Inferior parietal cortex (tissue), 1 donor: Measurements from ENCODE around the gene ZSCAN2.
A peak's percentile ranks its signal among the peaks of the same experiment; 100 is the strongest.
"Not testable (repeated sequence)": the region's sequence is repeated elsewhere in the genome, so short reads cannot be mapped to it uniquely, and the experiment has no call there.

ENCODE experiments used
- DNase-seq: peaks from one replicate; pipeline ENCODE4 v3.0.0-alpha.2; 2016; ENCODE audit errors: extremely low spot score

ZSCAN2 gene

DNA sequence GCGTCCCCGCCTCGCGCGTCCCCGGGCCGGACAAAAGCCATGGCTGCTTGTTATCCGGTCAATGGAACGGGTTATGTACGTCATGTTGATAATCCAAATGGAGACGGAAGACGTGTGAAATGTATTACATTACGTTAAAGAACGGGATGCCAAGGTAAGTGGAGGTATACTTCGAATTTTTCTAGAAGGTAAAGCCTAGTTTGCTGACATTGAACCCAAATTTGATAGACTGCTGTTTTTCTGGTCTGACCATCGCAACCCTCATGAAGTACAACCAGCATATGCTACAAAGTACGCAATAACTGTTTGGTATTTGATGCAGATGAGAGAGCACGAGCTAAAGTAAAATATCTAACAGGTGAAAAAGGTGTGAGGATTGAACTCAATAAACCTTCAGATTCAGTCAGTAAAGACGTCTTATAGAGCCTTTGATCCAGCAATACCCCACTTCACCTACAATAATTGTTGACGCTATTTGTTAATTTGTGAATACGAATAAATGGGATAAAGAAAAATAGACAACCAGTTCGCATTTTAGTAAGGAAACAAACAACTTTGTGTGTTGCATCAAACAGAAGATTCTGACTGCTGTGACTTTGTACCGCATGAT lies 33.5 kb downstream of the ZSCAN2 start:
- peak; percentile 66 for DNase-seq

DNA sequence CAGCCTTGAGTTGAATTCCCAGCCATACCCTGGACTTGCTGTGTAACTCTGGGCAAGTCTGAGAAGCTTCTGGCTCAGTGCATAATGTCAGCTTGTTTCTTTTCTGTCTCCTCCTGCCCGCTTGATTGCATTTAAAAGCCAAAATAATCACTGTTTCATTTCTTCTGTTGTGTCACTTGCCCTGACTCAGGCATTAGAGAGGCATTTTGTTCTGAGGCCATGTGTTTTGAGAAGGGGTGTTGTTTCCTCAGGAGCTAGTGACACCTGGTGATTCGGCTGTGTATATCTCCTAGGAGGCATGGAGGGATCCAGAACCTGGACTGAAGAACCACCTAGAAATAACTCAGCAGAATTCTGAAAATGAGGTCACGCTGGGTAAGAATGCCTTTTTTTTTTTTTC lies 37.3 kb downstream of the ZSCAN2 start:
- DNase-seq, result peak; percentile 22

DNA sequence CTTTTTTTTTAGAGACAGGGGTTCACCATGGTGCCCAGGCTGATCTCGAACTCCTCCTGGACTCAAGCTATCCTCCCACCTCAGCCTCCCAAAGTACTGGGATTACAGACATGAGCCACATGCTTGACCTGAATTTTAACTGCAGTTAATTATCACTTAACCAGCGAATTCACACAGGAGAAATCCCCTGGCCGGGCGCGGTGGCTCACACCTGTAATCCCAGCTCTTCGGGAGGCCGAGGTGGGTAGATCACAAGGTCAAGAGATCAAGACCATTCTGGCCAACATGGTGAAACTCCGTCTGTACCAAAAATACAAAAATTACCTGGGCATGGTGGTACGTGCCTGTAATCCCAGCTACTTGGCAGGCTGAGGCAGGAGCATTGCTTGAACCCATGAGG lies 41.1 kb downstream of the ZSCAN2 start:
- DNase-seq, result not testable (repeated sequence)

DNA sequence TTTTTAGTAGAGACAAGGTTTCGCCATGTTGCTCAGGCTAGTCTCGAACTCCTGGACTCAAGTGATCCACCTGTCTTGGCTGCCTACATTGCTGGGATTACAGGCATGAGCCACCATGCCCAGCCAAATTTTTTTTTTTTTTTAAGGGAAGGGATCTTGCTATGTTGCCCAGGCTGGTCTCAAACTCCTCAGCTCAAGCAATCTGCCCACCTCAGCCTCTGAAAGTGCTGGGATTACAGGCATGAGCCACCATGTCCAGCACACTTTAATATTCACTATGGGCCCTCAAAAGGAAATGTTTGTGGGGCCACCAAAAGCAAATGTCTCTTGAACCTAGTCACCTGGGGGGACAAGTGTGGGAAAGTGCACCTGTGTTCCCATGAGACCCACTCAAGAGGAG lies 41.8 kb downstream of the ZSCAN2 start:
- not testable (repeated sequence) for DNase-seq

DNA sequence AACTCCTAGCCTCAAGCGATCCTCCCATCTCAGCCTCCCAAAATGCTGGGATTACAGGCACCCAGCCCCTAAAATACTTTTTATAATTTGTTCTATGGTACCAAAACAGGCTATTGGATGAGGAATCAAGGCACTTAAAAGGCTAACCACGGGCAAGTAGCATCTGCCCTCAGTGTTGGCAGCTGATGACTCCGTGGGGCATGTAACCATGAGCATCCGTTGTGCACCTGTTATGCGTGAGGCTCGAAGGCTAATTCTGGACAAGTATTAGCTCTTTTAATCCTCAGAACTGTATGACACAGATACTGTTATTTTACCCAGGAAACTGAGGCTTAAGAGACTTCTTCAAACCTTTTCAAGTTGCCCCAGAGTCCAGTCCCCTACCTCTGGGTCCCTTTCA lies 43.0 kb downstream of the ZSCAN2 start:
- DNase-seq, result no peak

DNA sequence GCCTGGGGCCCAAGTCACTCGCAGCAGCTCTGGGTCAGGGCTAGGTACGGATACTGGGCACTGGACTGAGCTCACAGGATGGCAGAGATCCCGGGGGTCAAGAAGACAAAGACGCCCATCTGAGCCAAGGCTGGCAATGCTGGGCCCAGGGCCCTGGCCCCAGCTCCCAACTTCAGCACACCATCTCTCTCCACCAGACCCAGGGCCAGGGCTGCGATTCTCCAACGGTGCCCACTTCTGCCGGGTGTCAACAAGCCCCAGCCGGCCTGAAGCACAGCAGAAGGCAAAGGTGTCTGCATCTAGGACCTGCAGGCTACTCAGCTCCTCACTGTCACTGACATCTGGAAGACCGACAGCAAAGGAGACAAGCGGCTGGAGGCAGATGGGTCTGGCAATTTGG lies 44.7 kb downstream of the ZSCAN2 start:
- no peak for DNase-seq

DNA sequence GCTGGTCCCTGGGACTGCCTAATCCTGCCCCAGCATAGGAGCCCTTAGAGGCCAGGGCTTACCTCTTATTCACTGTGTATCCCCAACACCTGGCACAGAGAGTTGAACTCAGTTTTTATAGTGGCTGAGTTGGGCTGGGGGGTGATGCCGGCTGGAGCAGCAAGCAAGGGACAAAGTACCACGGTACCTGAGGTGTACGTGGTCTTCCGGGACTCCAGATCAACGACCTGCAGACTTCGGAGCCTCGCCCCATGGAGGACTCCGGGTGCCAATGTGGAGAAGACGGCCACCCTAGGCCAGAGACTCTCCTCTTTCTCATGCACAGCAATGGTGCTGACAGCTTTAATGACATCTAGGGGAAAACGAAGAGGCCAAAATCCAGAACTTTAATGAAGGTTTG lies 45.2 kb downstream of the ZSCAN2 start:
- no peak for DNase-seq

DNA sequence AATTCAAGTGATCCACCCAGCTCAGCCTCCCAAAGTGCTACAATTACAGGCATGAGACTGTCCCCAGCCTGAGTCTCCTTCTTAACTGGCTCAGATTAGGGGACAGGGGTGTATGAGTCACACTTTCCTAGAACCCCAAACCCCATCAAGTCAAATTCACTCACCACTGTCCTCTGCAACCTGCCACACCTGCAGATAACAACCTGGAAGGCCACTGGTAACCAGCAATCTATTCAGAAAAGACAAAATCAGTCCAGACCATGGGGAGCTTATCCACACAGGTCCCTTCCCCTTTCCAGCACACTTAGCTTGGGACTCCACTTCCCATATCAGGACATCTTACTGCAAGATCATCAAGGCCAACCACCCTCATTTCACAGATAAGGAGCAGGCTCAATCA lies 46.9 kb downstream of the ZSCAN2 start:
- no peak for DNase-seq

DNA sequence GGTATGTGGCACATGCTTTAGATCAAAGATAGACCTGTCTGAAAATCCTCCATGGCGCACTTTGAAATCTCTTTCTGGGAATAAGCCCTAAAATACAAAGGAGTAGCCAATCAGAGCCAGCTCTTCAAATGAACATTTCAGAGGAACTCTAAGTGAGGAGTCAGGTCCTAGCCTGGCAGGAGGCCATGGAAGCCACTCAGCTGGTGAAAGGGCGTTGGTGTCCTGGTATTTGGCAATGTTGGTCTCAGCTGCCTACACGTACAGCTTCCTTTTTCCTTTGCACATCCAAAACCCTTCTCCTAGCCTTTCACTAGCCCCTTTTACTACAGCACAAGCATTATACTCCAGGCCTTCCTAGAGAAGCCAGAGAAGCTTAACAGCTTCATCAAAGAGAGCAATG lies 47.7 kb downstream of the ZSCAN2 start:
- DNase-seq, result no peak

DNA sequence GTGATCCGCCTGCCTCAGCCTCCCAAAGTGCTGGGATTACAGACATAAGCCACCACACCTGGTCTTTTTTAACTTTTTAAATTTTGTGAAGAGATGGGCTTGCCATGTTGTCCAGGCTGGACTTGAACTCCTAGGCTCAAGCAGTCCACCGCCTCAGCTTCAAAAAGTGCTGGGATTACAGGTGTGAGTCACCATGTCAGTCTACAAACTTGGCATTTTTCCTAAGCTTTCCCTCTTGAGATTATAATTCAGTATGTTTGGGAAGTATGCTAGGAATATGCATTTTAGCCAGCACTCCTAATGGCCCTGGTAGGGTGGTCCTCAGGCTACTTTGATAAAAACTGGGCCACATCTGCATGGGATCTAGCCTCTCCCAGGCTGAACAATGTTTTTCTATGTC lies 48.9 kb downstream of the ZSCAN2 start:
- no peak for DNase-seq

DNA sequence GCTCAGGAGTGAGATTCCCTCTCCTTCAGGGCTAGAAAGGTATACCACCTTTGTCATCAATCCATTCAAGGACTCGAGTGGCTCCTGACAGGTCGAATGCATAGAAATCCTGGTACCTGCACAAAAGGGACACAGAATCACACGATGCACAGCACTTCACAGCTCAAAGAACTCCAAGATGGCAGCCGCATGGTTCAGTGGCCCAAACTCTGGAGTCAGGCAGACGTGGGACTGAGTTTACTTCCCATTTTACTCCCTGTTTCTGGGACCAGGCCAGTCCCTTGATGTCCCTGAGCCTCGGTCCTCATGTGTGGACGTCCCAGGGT lies 52.7 kb downstream of the ZSCAN2 start:
- DNase-seq, result no peak

DNA sequence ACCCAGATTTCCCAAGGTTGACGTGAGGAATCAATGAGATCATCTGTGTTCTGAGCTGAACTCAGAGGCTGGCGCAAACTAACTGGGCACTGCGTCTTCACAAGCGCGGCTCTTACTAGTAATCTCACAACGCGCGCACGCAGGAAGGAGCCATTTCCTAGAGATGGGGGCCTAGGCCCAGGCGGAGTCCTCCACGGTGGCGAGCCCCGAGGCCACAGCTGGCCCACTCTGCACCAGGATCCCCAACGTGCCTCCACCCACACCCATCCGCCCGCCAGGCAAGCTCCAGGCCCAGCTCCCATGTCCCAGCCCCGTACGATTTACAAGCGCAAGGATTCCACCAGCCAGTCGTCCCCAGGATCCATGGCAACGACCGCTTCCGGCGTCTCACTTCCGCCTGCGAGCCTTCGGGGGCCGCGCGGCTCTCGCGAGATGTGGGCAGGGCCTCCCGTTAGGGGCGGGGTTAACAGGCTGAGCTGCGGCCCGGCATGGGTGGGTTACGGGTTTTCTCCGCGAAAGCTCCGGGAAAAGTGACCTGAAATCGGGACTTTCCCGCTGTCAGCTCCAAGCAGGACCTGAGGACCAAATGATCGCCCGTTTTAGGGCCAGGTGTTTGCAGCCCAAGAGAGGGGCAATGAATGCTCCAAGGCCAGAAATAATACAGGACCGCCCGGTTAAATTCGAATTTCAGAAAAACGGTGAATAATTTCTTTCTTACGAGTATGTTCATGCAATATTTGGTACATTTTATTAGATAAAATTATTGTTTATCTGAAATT lies 53.3 kb downstream of the ZSCAN2 start, which contains the start of gene WDR73:
Gene WDR73 (minus strand): TSS at position 374 of the 779 bp plus-strand sequence. CDS start 9 bp downstream, at position 365.
- peak; percentile 99 for DNase-seq

DNA sequence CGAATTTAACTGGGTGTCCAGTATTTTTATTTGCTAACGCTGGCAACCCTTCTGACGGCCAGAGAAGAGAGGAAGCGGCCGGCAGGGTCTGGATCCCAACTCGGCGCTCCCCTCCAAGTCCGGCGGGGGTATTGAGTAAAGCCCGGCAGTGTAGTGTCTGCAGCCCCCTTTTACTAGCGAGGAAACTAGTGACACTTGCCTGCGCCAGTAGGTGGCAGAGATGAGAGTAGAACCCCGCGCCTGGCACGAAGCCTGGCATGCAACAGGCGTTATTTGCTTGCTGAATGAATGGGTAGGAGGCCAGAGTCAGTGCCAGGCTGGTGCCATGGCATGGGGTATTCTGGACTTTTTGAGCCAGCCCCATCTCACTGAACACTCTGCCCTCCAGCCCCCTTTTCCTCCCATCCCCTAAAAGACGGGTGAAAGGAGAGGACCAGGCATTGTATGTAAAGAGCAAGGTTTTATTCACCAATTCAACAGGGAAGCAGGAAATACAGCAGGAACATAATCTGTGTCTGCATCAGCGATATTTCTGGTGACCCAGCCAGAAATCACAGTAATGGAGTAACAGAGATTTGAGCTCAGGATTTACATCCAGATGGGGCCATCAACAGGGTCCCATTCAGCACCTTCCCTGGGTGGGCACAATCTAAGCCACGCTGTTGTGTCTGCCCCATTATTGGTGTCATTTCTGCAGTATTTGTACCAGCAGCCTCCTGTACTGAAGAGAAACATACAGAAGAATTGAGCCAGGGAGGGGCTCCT lies 54.1 kb downstream of the ZSCAN2 start:
- peak; percentile 86 for DNase-seq

DNA sequence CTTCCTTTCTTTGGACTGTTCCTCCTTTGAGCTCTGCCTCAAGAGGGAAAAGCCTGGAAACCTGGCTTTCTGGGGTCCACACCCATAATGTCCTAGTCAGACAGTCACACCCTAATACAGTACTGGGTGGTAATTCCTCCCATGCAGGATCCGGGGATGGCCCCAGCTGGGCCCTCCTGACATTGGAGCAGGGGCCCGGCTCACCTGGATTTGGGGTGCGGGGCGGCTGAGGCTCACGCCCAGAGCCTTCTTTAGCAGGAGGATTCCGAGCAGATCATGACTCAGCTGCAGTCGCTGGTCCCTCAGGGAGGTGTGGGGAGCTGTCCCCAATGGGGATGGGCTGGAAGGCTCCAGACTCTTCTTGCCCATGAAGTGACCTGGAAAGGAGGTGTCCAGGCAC lies 56.2 kb downstream of the ZSCAN2 start:
- no peak for DNase-seq

DNA sequence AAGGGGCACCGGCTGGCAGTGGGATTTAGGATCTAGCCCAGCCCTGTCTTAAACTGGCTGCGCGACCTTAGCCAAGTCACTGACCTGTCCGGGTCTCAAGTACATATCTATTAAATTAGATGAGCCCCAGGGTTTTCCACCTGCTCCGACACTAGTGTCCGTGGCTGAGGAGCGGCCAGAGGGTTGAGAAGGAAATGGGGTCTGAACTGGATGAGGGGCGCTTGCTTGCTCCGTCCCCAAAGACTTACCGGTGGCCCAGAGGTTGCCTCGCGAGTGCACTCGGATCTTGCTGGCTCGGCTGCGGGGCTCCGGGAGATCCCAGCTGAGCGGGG lies 56.9 kb downstream of the ZSCAN2 start:
- DNase-seq, result no peak

DNA sequence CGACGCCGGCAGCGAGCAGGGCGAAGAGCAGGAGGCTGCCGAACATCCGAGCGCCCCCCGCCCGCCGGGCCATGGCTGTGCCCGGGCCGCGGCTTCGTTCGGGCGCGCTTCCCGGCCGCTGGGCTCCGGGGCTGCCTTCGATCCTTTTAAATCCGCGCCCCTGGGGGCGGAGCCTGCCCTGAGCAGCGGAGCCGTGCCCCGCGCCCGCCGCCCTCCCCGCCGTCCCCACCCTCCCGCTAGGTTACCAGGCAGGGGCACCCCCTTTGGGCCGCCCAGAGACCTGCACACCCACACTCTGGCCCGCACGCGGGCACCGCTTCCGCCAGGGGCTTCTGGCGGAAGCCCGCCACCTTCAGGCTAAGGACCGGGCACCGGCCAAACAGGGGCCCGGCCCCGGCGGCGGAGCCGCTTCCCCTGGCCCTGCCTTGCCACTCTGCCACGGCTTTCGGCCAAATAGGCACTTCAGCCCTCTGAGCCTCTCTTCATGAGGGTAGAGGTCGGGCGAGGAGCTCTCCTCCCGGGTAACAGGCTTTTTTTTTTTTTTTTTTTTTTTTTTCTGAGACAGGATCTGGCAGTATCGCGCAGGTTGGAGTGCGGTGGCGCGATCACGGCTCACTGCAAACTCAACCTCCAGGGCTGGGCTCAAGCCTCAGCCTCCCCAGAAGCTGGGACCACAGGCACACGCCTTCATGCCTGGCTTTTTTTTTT lies 57.4 kb downstream of the ZSCAN2 start, which contains the start of gene NMB:
Gene NMB (minus strand): TSS at position 120 of the 708 bp plus-strand sequence. CDS start 47 bp downstream, at position 73.
- DNase-seq, result peak; percentile 42

DNA sequence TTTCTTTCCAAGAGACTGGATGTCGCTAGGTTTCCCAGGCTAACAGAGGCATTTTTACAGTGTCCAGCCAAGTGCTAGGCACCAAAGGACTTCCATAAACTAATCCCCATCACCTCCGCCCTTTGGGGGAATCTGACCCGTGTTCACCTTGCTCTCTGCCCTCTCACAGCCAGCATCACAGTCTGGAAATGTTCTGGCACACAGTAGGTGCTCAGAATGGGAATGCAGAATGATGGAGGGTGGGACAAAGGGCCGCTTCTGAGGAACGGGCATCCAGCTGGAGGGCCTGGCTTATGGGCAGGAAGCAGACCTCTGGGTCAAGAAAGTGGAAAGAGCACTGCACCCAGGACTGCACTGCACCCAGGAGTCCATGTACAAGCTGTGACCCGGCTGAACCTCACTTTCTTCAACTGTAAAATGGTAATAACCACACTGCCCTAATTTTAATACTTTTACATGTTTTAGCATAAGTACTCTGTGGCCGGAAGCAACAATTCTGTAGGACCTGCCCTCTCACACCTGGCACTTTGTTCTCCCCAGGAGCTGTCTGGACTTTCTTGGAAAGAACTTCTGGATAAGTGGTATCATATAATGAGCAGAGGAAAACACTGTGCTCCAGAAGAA lies 58.1 kb downstream of the ZSCAN2 start:
- no peak for DNase-seq

DNA sequence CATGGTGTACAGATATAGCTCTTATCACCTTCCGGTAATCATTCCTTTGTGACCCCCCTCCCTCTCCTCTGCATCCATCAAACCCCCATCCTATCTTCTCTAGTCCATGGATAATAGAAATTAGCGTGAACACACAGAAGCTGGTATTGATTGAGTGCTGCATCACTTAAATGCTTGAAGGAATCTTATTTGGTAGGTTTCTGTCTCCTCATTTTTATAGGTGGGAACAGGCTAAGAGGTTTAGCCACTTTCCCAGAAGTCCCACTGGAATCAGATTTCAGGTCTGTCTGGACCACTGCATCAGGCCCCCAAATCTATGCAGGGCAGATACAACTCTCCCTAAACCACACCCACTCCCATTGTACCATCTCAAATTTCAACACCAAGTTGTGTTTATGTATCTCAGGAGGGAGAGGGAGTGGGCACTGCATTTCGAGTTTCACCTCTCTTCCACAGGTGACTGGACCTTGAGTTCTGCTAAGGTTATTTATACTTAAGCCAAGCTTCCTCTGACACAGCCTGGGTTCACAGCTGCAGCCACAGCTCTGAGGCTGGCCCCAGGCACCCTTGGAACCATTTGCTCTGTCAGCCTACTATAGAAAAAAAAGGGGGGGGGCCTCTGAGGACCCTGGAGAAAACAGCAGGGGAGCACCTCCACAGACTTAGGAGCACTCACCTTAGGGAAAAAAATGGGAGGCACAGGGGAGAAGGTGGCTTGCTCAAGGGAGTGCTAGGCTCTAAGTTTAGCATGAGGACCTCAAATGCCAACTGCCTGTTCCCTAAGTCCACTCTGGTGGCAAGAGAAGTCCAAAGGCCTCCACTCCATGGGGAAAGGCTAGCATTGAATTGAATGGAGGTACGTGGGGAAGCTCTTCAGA lies 59.3 kb downstream of the ZSCAN2 start:
- DNase-seq, result no peak

DNA sequence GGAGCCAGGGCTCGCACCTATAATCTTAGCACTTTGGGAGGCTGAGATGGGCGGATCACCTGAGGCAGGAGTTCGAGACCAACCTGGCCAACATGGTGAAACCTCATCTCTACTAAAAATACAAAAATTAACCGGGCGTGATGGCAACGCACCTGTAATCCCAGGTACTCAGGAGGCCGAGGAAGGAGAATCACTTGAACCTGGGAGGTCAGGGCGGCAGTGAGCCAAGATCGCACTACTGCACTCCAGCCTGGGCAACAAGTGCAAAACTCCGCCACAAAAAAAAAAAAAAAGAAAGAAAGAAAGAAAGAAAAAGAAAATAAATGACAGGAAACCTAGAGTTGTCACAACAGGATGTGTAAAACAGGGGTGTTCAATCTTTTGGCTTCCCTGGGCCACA lies 60.2 kb downstream of the ZSCAN2 start:
- DNase-seq, result no peak

DNA sequence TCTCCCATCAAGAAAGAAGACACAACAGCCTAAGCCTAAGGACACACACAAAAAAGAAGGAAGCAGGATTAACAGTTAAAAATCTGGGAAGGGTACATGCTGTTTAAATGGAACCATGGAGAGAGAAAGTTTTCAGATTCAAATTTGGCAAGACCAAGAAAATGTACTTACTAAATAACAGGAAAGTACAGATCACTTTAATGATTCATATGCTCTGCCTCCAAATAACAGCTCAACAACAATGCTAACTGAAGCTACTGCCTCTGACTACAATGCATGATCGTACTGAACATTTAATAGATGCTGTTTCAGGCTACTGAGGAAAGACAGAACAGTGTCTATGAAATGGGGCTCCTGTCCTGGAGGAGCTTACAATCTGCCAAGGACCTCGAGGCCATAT lies 65.6 kb downstream of the ZSCAN2 start:
- no peak for DNase-seq
